Cardiac septum (tissue), 1 donor: Measurements from ENCODE around the gene HAGH. TPM values are rescaled to one million over a fixed set of nuclear protein-coding genes. Genes with fewer than 3 reads are reported as not detected.

ENCODE experiments used
- total RNA-seq: library from RNA; stranded (reverse); fragmentation: NEBNext Ultra II Directional; extraction: Animal tissue kit (Norgen Biotek cat#: 25700); gene quantifications from one replicate; pipeline ENCODE4 v1.2.1, GENCODE V29; 2021
- donor health status: DM: no; HTN: no; CAD: no.

Gene HAGH
- total RNA-seq, 1 donor from 2014 or later: 166 TPM

Other genes with a start within 250 kb of the HAGH start
- gene IFT140, start 214.8 kb downstream of the HAGH start, total RNA-seq: 10.5 TPM
- 12.4 TPM for gene CRAMP1, start 214.5 kb downstream of the HAGH start, total RNA-seq
- 26.2 TPM for gene JPT2, start 148.5 kb downstream of the HAGH start, total RNA-seq
- gene MAPK8IP3, start 120.6 kb downstream of the HAGH start, total RNA-seq: 71.4 TPM
- gene NME3, start 55.3 kb downstream of the HAGH start, total RNA-seq: 31.7 TPM
- 14.9 TPM for gene EME2, start 54.0 kb downstream of the HAGH start, total RNA-seq
- gene MRPS34, start 53.7 kb downstream of the HAGH start, total RNA-seq: 63.4 TPM
- gene SPSB3, start 44.3 kb downstream of the HAGH start, total RNA-seq: 24.2 TPM
- gene NUBP2, start 43.9 kb downstream of the HAGH start, total RNA-seq: 32.3 TPM
- 0.19 TPM for gene IGFALS, start 33.1 kb downstream of the HAGH start, total RNA-seq
- 20.5 TPM for gene FAHD1, start 381 bp upstream of the HAGH start, total RNA-seq
- not detected for gene MEIOB, start 45.3 kb upstream of the HAGH start, total RNA-seq
- not detected for gene HS3ST6, start 91.6 kb upstream of the HAGH start, total RNA-seq
- 39.2 TPM for gene MSRB1, start 116.4 kb upstream of the HAGH start, total RNA-seq
- 202 TPM for gene RPL3L, start 127.9 kb upstream of the HAGH start, total RNA-seq
- gene NDUFB10, start 132.7 kb upstream of the HAGH start, total RNA-seq: 390 TPM
- gene RPS2, start 138.0 kb upstream of the HAGH start, total RNA-seq: 702 TPM
- not detected for gene RNF151, start 140.0 kb upstream of the HAGH start, total RNA-seq
- 18.3 TPM for gene TBL3, start 145.2 kb upstream of the HAGH start, total RNA-seq
- gene NOXO1, start 154.6 kb upstream of the HAGH start, total RNA-seq: not detected
- gene GFER, start 157.4 kb upstream of the HAGH start, total RNA-seq: 25.5 TPM
- 1.8 TPM for gene SYNGR3, start 163.1 kb upstream of the HAGH start, total RNA-seq
- gene ZNF598, start 183.0 kb upstream of the HAGH start, total RNA-seq: 21.9 TPM
- not detected for gene NPW, start 193.0 kb upstream of the HAGH start, total RNA-seq
- gene NHERF2, start 200.1 kb upstream of the HAGH start, total RNA-seq: 183 TPM
- 10.4 TPM for gene NTHL1, start 221.0 kb upstream of the HAGH start, total RNA-seq
- gene TSC2, start 221.2 kb upstream of the HAGH start, total RNA-seq: 73.3 TPM